ENCODE data around the gene TSC2.
"Not testable (repeated sequence)": the region's sequence is repeated elsewhere in the genome, so short reads cannot be mapped to it uniquely, and the experiment has no call there.

Gene TSC2

DNA sequence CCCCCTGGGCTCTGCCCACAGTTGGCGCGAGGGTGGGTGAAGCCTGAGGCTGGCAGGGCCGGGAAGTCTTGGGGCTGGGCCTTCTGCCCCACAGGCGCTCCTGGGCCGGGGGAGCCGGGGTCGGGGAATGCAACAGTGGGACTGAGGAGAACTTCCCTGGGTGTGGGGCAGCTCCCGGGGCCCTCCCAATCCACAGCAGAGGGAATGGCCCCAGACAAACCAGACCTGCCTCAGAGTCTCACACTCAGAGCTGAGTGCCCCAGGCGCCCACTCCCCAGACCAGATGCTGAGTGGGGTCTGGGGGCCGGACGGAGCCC is 76.5 kb downstream of the TSC2 start:
- DNase-seq: not testable (repeated sequence)

- peak; percentile 92 for DNase-seq
Observed at GRCh38 chr16:2124694-2125444, 77.1 kb downstream of the TSC2 start.

DNA sequence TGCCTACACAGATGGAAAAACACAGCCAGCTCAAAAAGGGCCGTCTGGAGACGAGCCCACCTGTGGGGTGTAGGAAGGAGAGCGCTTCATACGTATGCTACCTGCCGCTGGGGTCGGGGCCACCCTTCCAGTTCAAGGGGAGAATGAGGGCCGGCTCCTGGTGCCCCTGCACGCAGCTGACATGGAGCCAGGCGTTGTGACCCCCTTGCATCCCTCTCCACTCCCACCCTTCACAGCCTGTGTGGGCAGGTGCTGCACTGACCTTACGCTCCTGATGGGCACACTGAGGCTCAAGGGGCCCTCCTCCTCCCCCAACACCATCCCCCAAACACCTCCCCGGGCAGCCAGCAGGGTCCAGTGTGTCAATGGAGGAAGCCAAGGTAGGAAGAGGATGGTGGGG is 77.8 kb downstream of the TSC2 start:
- peak; percentile 51 for DNase-seq

GRCh38 chr16:2126161-2126743 is 78.5 kb downstream of the TSC2 start:
- peak; percentile 86 for DNase-seq

GRCh38 chr16:2126928-2127556 is 79.3 kb downstream of the TSC2 start:
- DNase-seq: not testable (repeated sequence)

DNA sequence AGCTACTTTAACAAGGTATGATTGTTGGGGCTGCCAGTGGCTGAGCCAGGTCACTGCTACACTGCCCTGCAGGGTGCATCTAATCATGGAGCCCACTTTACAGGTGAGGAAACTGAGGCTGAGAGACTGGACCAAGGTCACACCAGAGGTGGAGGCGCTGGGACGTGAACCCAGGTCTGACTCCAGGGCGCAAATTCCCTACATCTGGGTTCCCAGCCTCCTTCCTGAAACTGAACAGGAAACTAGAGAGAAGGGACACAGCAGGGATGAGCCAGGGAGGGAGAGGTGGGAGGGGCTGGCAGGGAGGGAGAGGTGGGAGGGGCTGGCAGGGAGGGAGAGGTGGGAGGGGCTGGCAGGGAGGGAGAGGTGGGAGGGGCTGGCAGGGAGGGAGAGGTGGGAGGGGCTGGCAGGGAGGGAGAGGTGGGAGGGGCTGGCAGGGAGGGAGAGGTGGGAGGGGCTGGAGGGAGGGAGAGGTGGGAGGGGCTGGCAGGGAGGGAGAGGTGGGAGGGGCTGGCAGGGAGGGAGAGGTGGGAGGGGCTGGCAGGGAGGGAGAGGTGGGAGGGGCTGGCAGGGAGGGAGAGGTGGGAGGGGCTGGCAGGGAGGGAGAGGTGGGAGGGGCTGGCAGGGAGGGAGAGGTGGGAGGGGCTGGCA is 80.0 kb downstream of the TSC2 start:
- DNase-seq: peak; percentile 66

DNA sequence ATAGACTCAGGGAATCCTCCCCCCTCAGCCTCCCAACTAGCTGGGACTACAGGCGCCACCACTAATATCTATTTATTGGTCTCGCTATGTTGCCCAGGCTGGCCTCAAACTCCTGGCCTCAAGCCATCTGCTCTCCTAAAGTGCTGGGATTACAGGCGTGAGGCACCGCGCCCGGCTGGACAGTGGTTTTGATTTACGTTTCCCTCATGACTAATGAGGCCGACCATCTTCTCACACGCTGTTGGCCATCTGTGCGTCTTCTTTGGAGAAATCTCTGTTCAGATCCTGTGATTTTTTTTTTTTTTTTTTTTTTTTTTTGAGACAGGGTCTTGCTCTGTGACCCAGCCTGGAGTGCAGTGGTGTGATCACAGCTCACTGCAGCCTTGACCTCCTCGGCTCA is 81.5 kb downstream of the TSC2 start:
- DNase-seq: not testable (repeated sequence)

DNA sequence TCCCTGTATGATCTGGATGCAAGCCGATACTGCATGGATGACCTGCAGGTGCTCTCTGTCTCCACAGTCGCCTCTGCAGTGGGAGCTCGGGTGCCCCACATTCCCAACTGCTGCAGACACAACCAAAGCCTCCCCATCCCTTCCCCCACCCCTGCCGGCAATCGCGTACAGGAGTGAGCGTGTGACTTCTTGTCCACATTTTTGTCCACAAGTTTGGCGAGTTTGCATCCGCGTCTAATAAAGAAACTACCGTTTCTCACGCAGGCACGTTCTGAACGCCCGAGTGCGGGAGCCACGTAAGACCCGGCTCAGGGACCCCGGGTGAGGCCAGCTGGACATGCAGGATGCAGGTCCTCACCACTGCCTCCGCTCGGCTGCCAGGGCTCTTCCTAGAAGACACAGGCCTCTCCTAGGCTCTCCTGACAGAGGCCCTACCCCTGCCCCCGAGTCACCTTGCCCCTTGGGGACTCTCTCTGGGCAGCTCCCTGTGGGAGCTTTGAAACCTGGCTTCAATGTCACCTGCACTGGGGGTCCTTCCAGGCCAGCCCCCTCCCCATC is 82.2 kb downstream of the TSC2 start:
- DNase-seq: not testable (repeated sequence)

- not testable (repeated sequence) for DNase-seq
Observed at GRCh38 chr16:2133797-2134196, 86.0 kb downstream of the TSC2 start.

- not testable (repeated sequence) for DNase-seq
Observed at GRCh38 chr16:2135071-2135470, 87.3 kb downstream of the TSC2 start.

DNA sequence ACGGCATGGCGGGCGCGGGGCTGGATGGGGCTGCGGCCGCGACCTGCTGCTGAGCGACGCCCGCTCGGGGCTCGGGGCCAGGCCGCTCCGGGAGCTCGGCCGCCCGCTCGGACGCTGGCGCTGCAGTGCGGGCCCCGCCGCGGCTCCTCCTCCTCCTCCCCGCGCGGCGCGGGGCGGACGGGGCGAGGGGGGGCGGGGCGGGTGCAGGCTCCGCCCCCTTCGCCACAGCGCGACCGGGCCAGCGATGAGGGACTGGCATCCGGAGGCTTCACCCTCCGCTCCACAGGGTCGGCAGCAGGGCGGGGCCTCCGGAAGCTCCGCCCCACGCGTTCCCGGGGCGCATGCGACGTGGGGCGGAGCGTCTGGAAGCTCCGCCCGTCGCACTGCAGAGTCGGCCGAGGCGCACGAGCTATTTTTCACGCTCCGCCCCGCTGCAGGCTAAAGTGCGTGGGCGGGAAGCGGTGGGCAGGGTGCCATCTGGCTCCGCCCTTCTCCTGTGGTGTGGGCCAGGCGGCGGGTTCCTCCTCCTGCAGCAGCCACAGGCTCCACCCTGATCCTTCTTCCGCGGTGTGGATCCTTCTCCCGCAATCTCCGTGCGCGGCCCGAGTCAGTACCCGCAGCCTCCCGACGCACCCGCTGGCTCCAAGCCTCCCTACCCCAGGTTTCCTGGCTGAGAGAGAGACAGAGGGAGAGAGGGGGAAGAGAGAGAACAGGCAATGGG is 88.1 kb downstream of the TSC2 start, which contains the start of gene PKD1:
Gene PKD1 (minus strand): TSS at position 129 of the 721 bp plus-strand sequence. CDS start 209 bp downstream, outside the sequence.
- DNase-seq: peak; percentile 95
